DND-41 (cell line): ENCODE data around the gene WNT6.
A peak's percentile ranks its signal among the peaks of the same experiment; 100 is the strongest.

Experiments used
- ATAC-seq: fragments of 200-7000 bp; cut with Tn5 transposase; 3 replicates; pipeline ENCODE4 v1.9.1; 2021; ENCODE audit warnings: low read depth; ENCODE audit not compliant: insufficient read depth
- DNase-seq: peaks from one replicate; pipeline ENCODE4 v3.0.0-alpha.2; 2020
- H2AFZ ChIP-seq: 2 replicates; pipeline ENCODE4 v1.6.0; 2012; ENCODE audit warnings: low read depth, low read length
- H3K27ac ChIP-seq: 2 replicates; pipeline ENCODE4 v1.5.1; 2012; ENCODE audit warnings: low read length, inconsistent platforms
- H3K27me3 ChIP-seq: fragments of 200-600 bp; sonication (generic); 2 replicates; pipeline ENCODE4 v1.6.0; 2012; ENCODE audit warnings: low read length, mild to moderate bottlenecking, inconsistent platforms; ENCODE audit not compliant: insufficient read depth, poor library complexity
- H3K36me3 ChIP-seq: 2 replicates; pipeline ENCODE4 v1.5.1; 2012; ENCODE audit warnings: low read length, inconsistent platforms; ENCODE audit not compliant: insufficient read depth
- H3K4me1 ChIP-seq: 2 replicates; pipeline ENCODE4 v1.5.1; 2012; ENCODE audit warnings: mild to moderate bottlenecking, low read length; ENCODE audit not compliant: insufficient read depth
- H3K4me2 ChIP-seq: 2 replicates; pipeline ENCODE4 v1.6.0; 2012; ENCODE audit warnings: mild to moderate bottlenecking, moderate library complexity, low read length, inconsistent platforms; ENCODE audit not compliant: insufficient read depth
- H3K4me3 ChIP-seq, 2 experiments: fragments of 200-600 bp in 1 of 2; shearing (Covaris generic) in 1 of 2; 2 replicates each; pipeline ENCODE4 v1.5.1; 2012 to 2016; ENCODE audit warnings: inconsistent platforms in 2 of 2, low read length in 2 of 2, mild to moderate bottlenecking in 2 of 2, low read depth in 1 of 2, moderate library complexity in 1 of 2
- H3K79me2 ChIP-seq: 2 replicates; pipeline ENCODE4 v1.6.0; 2012; ENCODE audit warnings: low read length, inconsistent platforms; ENCODE audit not compliant: insufficient read depth
- H3K9ac ChIP-seq: 2 replicates; pipeline ENCODE4 v1.6.0; 2012; ENCODE audit warnings: low read depth, mild to moderate bottlenecking, inconsistent platforms, low read length, moderate library complexity
- H3K9me3 ChIP-seq: 2 replicates; pipeline ENCODE4 v1.5.1; 2012; ENCODE audit warnings: low read length, moderate library complexity, mild to moderate bottlenecking, inconsistent platforms; ENCODE audit not compliant: insufficient read depth, severe bottlenecking
- H4K20me1 ChIP-seq: 2 replicates; pipeline ENCODE4 v1.6.0; 2012; ENCODE audit warnings: low read length; ENCODE audit not compliant: insufficient read depth
- EZH2 ChIP-seq: IDR thresholded peaks from 3 replicates; pipeline ENCODE4 v1.6.1; 2012; ENCODE audit warnings: borderline replicate concordance, low read depth, mild to moderate bottlenecking, moderate library complexity, low read length, inconsistent platforms; ENCODE audit not compliant: severe bottlenecking
- TF ChIP-seq, protein P1 (sequence below): IDR thresholded peaks from 2 replicates; pipeline ENCODE4 v1.5.1; 2012; ENCODE audit warnings: borderline replicate concordance, low read length, moderate library complexity, mild to moderate bottlenecking; ENCODE audit not compliant: poor library complexity, severe bottlenecking; ENCODE audit errors: extremely low read depth

Gene WNT6

DNA sequence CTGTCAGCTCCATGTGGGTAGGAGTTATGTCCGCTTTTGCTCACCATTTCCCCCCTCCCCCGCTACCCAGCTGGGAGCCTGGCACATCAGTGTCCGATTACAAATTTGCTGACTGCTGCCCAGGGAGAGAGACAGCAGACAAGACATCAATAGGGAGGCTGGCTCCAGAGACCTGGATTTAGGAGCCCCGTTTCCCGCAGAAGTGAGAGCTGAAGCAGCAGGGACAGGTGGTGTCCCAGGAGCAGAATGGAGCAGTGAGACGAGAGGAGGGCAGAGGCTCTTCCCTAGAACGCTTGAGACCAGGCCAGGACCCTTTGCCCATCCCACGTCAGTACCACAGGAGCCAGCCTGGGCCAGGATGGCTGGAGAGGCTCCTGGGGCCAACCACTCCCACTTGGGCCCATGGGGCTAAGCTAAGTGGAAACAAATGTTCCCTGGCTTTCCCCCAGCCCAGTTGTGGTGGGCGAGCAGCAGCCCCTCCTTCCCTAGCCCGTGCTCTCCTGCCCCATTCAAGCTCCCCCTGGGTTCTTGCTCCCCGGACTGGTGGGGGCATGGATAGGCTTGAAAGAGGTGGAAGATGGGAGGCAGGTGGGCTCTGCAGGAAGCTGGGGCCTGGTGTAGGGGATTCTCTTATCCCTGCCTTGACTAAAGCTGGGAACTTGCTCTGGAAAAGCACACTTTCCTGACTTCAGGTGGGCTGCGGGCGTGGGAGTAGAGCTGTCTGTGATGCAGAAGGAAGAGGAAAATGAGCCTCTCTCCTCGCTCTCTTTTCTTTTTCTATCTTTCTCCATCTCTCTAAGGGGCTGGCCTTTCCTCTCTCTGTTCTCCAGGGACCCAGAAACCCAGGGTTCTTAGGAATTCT is 4.1 kb upstream of the WNT6 start:
- no peak overlapping the region for H3K4me3 ChIP-seq
- H3K4me1 ChIP-seq = peaks cover 14% of the 10 kb centered on the region
- DNase-seq = no peak
- TF ChIP-seq, protein P1, sequence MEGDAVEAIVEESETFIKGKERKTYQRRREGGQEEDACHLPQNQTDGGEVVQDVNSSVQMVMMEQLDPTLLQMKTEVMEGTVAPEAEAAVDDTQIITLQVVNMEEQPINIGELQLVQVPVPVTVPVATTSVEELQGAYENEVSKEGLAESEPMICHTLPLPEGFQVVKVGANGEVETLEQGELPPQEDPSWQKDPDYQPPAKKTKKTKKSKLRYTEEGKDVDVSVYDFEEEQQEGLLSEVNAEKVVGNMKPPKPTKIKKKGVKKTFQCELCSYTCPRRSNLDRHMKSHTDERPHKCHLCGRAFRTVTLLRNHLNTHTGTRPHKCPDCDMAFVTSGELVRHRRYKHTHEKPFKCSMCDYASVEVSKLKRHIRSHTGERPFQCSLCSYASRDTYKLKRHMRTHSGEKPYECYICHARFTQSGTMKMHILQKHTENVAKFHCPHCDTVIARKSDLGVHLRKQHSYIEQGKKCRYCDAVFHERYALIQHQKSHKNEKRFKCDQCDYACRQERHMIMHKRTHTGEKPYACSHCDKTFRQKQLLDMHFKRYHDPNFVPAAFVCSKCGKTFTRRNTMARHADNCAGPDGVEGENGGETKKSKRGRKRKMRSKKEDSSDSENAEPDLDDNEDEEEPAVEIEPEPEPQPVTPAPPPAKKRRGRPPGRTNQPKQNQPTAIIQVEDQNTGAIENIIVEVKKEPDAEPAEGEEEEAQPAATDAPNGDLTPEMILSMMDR = no peak
- no peak for TF ChIP-seq EZH2
- H4K20me1 ChIP-seq = peaks cover 11% of the 10 kb centered on the region; the same call in 1 of the 2 replicates
- H3K4me2 ChIP-seq = peak overlapping the region; percentile 23; the same call in 1 of the 2 replicates
- no peak overlapping the region for H3K9ac ChIP-seq
- H3K36me3 ChIP-seq = no peaks in the 10 kb centered on the region
- no peaks in the 10 kb centered on the region for H3K79me2 ChIP-seq
- H3K27me3 ChIP-seq = peaks cover 17% of the 10 kb centered on the region
- no peaks in the 10 kb centered on the region for H3K9me3 ChIP-seq
- H2AFZ ChIP-seq = no peak overlapping the region
- no peak for ATAC-seq
- H3K27ac ChIP-seq = no peak overlapping the region

DNA sequence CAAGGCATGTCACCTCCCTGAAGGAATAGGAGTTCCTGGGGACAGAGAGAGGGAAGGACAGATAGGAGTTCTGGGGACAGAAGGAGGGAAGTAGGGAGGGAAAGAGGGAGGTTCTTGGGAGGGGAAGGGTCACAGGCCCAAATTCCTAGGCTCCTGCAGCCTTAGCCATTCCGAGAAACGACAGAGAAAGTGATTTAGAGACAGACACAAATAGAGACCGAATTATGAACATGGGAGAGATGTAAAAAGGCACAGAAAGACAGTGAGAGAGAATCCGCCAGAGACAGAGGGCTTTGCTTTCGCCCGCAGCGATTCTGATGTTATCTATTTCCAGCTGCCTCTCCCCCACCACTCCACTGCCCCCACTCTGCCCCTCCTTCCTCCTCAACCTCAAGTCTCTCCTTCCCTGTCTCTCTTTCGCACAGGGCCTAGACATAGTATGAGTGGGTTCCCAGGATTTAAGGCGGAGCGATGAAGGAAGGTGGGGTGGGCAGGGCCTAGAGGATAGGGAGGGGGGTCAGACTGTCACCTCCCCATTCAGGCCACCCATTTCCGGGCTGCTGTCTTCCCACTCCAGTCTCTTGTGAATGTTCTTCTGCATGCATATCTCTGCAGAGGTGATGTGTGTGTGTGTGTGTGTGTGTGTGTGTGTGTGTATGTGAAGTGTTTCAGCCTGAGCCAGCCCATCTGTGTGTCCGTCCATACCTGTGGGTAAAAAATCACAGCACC is 3.3 kb upstream of the WNT6 start:
- H3K9me3 ChIP-seq = no peaks in the 10 kb centered on the region
- H3K4me3 ChIP-seq = no peak overlapping the region
- H3K27me3 ChIP-seq = peaks cover 17% of the 10 kb centered on the region
- no peak for TF ChIP-seq EZH2
- TF ChIP-seq, protein P1 = no peak
- peaks cover 14% of the 10 kb centered on the region for H3K4me1 ChIP-seq
- no peak overlapping the region for H3K9ac ChIP-seq
- peak; percentile 66 for DNase-seq
- no peaks in the 10 kb centered on the region for H3K79me2 ChIP-seq
- H3K36me3 ChIP-seq = no peaks in the 10 kb centered on the region
- no peak overlapping the region for H3K27ac ChIP-seq
- H2AFZ ChIP-seq = no peak overlapping the region
- peak overlapping the region; percentile 23; the same call in 1 of the 2 replicates for H3K4me2 ChIP-seq
- peaks cover 11% of the 10 kb centered on the region; the same call in 1 of the 2 replicates for H4K20me1 ChIP-seq
- ATAC-seq = peak; percentile 87

DNA sequence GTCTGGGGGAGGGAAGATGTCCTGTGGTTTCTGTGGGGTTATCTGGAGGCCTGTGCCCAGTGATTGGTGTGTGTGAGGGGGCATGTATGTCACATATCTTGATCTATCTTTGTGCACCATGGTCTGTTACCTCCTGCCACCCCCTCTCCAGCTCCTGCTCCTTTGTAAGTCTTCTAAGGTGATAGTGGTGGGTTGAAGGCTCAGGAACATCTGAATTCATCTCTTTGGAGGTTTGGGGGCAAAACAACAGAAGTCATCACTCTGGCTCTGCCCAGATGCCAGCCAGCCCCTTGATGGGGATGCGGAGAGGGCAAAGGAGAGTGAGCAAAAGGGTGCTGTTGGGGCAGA is 2.7 kb upstream of the WNT6 start:
- Histone ChIP-seq H2AFZ (no peak overlapping the region), H3K4me2 (no peak overlapping the region), H3K9me3 (no peaks in the 10 kb centered on the region), H4K20me1 (peaks cover 11% of the 10 kb centered on the region; the same call in 1 of the 2 replicates), H3K79me2 (no peaks in the 10 kb centered on the region), H3K4me1 (peaks cover 14% of the 10 kb centered on the region), H3K27ac (no peak overlapping the region), H3K27me3 (peaks cover 17% of the 10 kb centered on the region), H3K9ac (no peak overlapping the region), H3K4me3 (no peak overlapping the region), H3K36me3 (no peaks in the 10 kb centered on the region)
- DNase-seq (no peak), ATAC-seq (no peak; the same call in 2 of the 3 replicates)
- TF ChIP-seq, protein P1 = no peak
- no peak for TF ChIP-seq EZH2
